GM23338 (cell line): ENCODE measurements around the gene RNF175. TPM values are rescaled to one million over a fixed set of nuclear protein-coding genes. Genes with fewer than 3 reads are reported as not detected.

ENCODE experiments used
- ATAC-seq: fragments of 200-7000 bp; cut with Tn5 transposase; 3 replicates; pipeline ENCODE4 v1.9.1; 2020
- DNase-seq: peaks from one replicate; pipeline ENCODE4 v3.0.0-alpha.2; 2015; ENCODE audit warnings: low spot score
- H2AFZ ChIP-seq: fragments of 200-600 bp; sonication (generic); 2 replicates; pipeline ENCODE4 v1.8.0; 2016; ENCODE audit warnings: antibody characterized with exemption, mild to moderate bottlenecking, moderate library complexity
- H3F3A ChIP-seq: fragments of 200-600 bp; sonication (generic); replicated peaks from 2 replicates; pipeline ENCODE4 v1.8.0; 2017; ENCODE audit warnings: antibody characterized with exemption, mixed run types, low read depth
- H3K27ac ChIP-seq: fragments of 200-600 bp; sonication (generic); 2 replicates; pipeline ENCODE4 v1.6.1; 2016; ENCODE audit warnings: low read depth
- H3K27me3 ChIP-seq: fragments of 200-600 bp; sonication (generic); 2 replicates; pipeline ENCODE4 v1.8.0; 2016; ENCODE audit warnings: mild to moderate bottlenecking, mixed run types, moderate library complexity; ENCODE audit not compliant: insufficient read depth
- H3K36me3 ChIP-seq: fragments of 200-600 bp; sonication (generic); 2 replicates; pipeline ENCODE4 v1.8.0; 2016; ENCODE audit warnings: mild to moderate bottlenecking; ENCODE audit not compliant: insufficient read depth
- H3K4me1 ChIP-seq: fragments of 200-600 bp; sonication (generic); 2 replicates; pipeline ENCODE4 v1.8.0; 2016; ENCODE audit warnings: mild to moderate bottlenecking, moderate library complexity; ENCODE audit not compliant: insufficient read depth
- H3K4me2 ChIP-seq: fragments of 200-600 bp; sonication (generic); 2 replicates; pipeline ENCODE4 v1.7.1; 2017; ENCODE audit warnings: mixed run types
- H3K4me3 ChIP-seq: fragments of 200-600 bp; sonication (generic); 2 replicates; pipeline ENCODE4 v1.6.1; 2016; ENCODE audit warnings: mixed run types
- H3K79me2 ChIP-seq: fragments of 200-600 bp; sonication (generic); replicated peaks from 2 replicates; pipeline ENCODE4 v1.8.0; 2017; ENCODE audit warnings: mild to moderate bottlenecking; ENCODE audit not compliant: insufficient read depth
- H3K9me2 ChIP-seq: fragments of 200-600 bp; sonication (generic); 2 replicates; pipeline ENCODE4 v1.8.0; 2017; ENCODE audit not compliant: insufficient read depth
- H4K20me1 ChIP-seq: fragments of 200-600 bp; sonication (generic); replicated peaks from 2 replicates; pipeline ENCODE4 v1.8.0; 2017; ENCODE audit warnings: mild to moderate bottlenecking; ENCODE audit not compliant: insufficient read depth
- H3K27ac Mint-ChIP-seq: 2 replicates; pipeline ENCODE4 v1.8.0; 2020; ENCODE audit warnings: inconsistent platforms, mild to moderate bottlenecking, moderate library complexity, mixed read lengths
- H3K27me3 Mint-ChIP-seq: 3 replicates; pipeline ENCODE4 v1.8.0; 2022; ENCODE audit warnings: low read depth, mild to moderate bottlenecking, moderate library complexity, mixed read lengths, inconsistent platforms; ENCODE audit not compliant: insufficient read depth, poor library complexity
- H3K36me3 Mint-ChIP-seq: 3 replicates; pipeline ENCODE4 v1.8.0; 2021; ENCODE audit warnings: low read depth, mild to moderate bottlenecking, inconsistent platforms, moderate library complexity, mixed read lengths
- H3K4me1 Mint-ChIP-seq: 3 replicates; pipeline ENCODE4 v1.8.0; 2020; ENCODE audit warnings: mild to moderate bottlenecking, inconsistent platforms, mixed read lengths
- H3K4me3 Mint-ChIP-seq: 3 replicates; pipeline ENCODE4 v1.8.0; 2021; ENCODE audit warnings: moderate library complexity, mild to moderate bottlenecking, inconsistent platforms, mixed read lengths
- H3K9me3 Mint-ChIP-seq: 3 replicates; pipeline ENCODE4 v1.8.0; 2020; ENCODE audit warnings: moderate library complexity, mild to moderate bottlenecking, inconsistent platforms, mixed read lengths
- CREB1 ChIP-seq: fragments of 250-450 bp; sonication (Bioruptor Pico); IDR thresholded peaks from 2 replicates; pipeline ENCODE4 v1.5.0; 2020; ENCODE audit warnings: low read depth, mild to moderate bottlenecking, moderate library complexity
- EZH2 ChIP-seq: fragments of 200-600 bp; sonication (generic); IDR thresholded peaks from one replicate; pipeline ENCODE4 v1.8.0; 2017; ENCODE audit warnings: antibody characterized with exemption, mild to moderate bottlenecking, low read depth; ENCODE audit not compliant: unreplicated experiment
- JUNB ChIP-seq: IDR thresholded peaks from one replicate; pipeline ENCODE4 v1.6.1; 2016; ENCODE audit warnings: antibody characterized with exemption; ENCODE audit not compliant: unreplicated experiment
- NANOG ChIP-seq: IDR thresholded peaks from 2 replicates; pipeline ENCODE4 v1.6.1; 2016; ENCODE audit warnings: antibody characterized with exemption, borderline replicate concordance
- ZNF114 ChIP-seq: fragments of 250-450 bp; sonication (Bioruptor Pico); IDR thresholded peaks from 2 replicates; pipeline ENCODE4 v1.5.0; 2020; ENCODE audit warnings: mild to moderate bottlenecking, moderate library complexity
- polyA plus RNA-seq: library from polyadenylated mRNA; unstranded; fragments of >200 nt; fragmentation: Nextera tagmentation; extraction: Ambion mirVana; gene quantifications from 2 replicates; pipeline ENCODE4 v1.2.1, GENCODE V29; 2016
- total RNA-seq: library from RNA; depleted of rRNA; stranded (reverse); fragments of >200 nt; shearing (Covaris generic); gene quantifications from 2 replicates; pipeline ENCODE4 v1.2.3, GENCODE V29; 2014
- TF ChIP-seq, protein P1 (sequence below), 2 experiments: fragments of 200-600 bp in 1 of 2; sonication (generic) in 1 of 2; conservative IDR thresholded peaks; 2 replicates each; pipeline versions ENCODE4 v1.5.1 to v1.6.1; 2016 to 2017; ENCODE audit warnings: antibody characterized with exemption in 2 of 2, low read depth in 2 of 2, mild to moderate bottlenecking in 2 of 2, moderate library complexity in 1 of 2
- TF ChIP-seq, protein P2 (sequence below): IDR thresholded peaks from 2 replicates; pipeline ENCODE4 v1.6.1; 2016; ENCODE audit warnings: antibody characterized with exemption
- TF ChIP-seq, protein P3 (sequence below): IDR thresholded peaks from one replicate; pipeline ENCODE4 v1.6.1; 2018; ENCODE audit warnings: antibody characterized with exemption; ENCODE audit not compliant: unreplicated experiment
- TF ChIP-seq, protein P4 (sequence below): fragments of 250-450 bp; sonication (Bioruptor Pico); IDR thresholded peaks from 2 replicates; pipeline ENCODE4 v1.5.0; 2020; ENCODE audit warnings: mild to moderate bottlenecking, moderate library complexity

Gene RNF175
- total and polyA plus RNA-seq, 2 experiments from 2014 or later, result 4.7 to 4.8 TPM

DNA sequence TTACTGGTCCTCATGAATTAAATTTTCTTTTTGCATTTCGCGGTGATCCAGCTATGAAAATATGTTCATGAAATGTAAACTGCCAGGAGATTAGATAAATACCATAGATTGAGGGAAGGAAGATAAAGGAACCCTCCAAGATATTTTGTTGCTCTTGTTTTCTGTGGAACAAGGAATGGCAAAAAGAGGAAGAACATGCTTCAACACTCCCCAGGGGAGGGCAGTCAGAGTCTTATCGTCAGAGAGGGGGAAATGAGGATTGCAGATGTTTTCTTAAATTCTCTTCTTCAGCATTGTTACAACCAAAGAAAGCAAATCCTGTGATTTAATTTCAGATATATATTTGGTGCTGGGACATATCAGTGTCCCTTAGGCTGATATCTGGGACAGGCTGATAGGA is 38.6 kb upstream of the RNF175 start:
- Mint-ChIP-seq H3K4me1 (peaks cover 26% of the 10 kb centered on the region), H3K27me3 (peaks cover 3% of the 10 kb centered on the region), H3K9me3 (no peaks in the 10 kb centered on the region), H3K27ac (no peak overlapping the region), H3K4me3 (no peak overlapping the region), H3K36me3 (no peaks in the 10 kb centered on the region)
- no peaks in the 10 kb centered on the region for H3K79me2 ChIP-seq
- H3K4me1 ChIP-seq, result peaks cover 16% of the 10 kb centered on the region; the same call in 1 of the 2 replicates
- no peak overlapping the region for H3K4me3 ChIP-seq
- no peak overlapping the region for H3K4me2 ChIP-seq
- H3K9me2 ChIP-seq, result no peaks in the 10 kb centered on the region
- DNase-seq (no peak), ATAC-seq (no peak)
- no peak overlapping the region for H2AFZ ChIP-seq
- no peaks in the 10 kb centered on the region for H3K27me3 ChIP-seq
- H3K27ac ChIP-seq, result no peak overlapping the region
- TF ChIP-seq, protein P1, sequence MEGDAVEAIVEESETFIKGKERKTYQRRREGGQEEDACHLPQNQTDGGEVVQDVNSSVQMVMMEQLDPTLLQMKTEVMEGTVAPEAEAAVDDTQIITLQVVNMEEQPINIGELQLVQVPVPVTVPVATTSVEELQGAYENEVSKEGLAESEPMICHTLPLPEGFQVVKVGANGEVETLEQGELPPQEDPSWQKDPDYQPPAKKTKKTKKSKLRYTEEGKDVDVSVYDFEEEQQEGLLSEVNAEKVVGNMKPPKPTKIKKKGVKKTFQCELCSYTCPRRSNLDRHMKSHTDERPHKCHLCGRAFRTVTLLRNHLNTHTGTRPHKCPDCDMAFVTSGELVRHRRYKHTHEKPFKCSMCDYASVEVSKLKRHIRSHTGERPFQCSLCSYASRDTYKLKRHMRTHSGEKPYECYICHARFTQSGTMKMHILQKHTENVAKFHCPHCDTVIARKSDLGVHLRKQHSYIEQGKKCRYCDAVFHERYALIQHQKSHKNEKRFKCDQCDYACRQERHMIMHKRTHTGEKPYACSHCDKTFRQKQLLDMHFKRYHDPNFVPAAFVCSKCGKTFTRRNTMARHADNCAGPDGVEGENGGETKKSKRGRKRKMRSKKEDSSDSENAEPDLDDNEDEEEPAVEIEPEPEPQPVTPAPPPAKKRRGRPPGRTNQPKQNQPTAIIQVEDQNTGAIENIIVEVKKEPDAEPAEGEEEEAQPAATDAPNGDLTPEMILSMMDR (conservative IDR thresholded peaks at IDR 0.05; ENCODE audit: low read depth in 2 of 2), result peak in 1 of 2 experiments; percentile 37; a peak in 2 of 4 replicates
- no peak for TF ChIP-seq NANOG
- H3F3A ChIP-seq, result no peaks in the 10 kb centered on the region
- no peaks in the 10 kb centered on the region for H4K20me1 ChIP-seq
- no peaks in the 10 kb centered on the region for H3K36me3 ChIP-seq

DNA sequence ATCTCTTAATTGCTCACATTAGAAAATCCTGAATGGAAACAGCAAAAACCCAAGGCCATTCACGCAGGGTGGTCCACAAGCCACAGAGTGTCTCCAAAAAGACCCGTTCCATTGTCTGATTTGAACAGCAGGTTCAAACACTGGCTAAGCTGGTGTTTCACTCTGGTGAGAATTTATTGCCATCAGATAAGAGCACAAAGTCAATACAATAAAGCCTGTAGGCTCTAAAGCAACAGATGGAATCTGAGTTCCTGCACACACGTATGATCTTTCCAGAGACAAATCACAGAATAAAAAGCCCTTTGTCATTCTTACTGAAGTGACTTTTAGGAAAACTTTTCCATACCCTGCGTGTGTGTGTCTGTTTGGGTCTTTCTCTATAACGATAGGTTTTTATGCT is 34.2 kb upstream of the RNF175 start:
- peaks cover 28% of the 10 kb centered on the region for H3K4me1 ChIP-seq
- H3K4me2 ChIP-seq, result 0 out of 2 replicates have a peak overlapping the region, but pooled peaks have one; percentile 79
- Mint-ChIP-seq H3K27me3 (peaks cover 32% of the 10 kb centered on the region), H3K4me3 (peak overlapping the region; percentile 99; the same call in 1 of the 3 replicates), H3K36me3 (no peaks in the 10 kb centered on the region), H3K4me1 (peaks cover 43% of the 10 kb centered on the region), H3K9me3 (no peaks in the 10 kb centered on the region), H3K27ac (no peak overlapping the region)
- no peaks in the 10 kb centered on the region for H4K20me1 ChIP-seq
- no peak overlapping the region for H2AFZ ChIP-seq
- H3K4me3 ChIP-seq, result no peak overlapping the region
- no peaks in the 10 kb centered on the region for H3K79me2 ChIP-seq
- DNase-seq (no peak), ATAC-seq (no peak)
- no peaks in the 10 kb centered on the region for H3K9me2 ChIP-seq
- peaks cover 16% of the 10 kb centered on the region; the same call in 1 of the 2 replicates for H3F3A ChIP-seq
- H3K27me3 ChIP-seq, result peaks cover 8% of the 10 kb centered on the region
- H3K27ac ChIP-seq, result no peak overlapping the region
- H3K36me3 ChIP-seq, result no peaks in the 10 kb centered on the region
- TF ChIP-seq EZH2 (no peak), CREB1 (no peak), JUNB (no peak), ZNF114 (CRISPR knock-in tag) (no peak)
- TF ChIP-seq, protein P2, sequence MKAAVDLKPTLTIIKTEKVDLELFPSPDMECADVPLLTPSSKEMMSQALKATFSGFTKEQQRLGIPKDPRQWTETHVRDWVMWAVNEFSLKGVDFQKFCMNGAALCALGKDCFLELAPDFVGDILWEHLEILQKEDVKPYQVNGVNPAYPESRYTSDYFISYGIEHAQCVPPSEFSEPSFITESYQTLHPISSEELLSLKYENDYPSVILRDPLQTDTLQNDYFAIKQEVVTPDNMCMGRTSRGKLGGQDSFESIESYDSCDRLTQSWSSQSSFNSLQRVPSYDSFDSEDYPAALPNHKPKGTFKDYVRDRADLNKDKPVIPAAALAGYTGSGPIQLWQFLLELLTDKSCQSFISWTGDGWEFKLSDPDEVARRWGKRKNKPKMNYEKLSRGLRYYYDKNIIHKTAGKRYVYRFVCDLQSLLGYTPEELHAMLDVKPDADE, result no peak
- TF ChIP-seq, protein P3, sequence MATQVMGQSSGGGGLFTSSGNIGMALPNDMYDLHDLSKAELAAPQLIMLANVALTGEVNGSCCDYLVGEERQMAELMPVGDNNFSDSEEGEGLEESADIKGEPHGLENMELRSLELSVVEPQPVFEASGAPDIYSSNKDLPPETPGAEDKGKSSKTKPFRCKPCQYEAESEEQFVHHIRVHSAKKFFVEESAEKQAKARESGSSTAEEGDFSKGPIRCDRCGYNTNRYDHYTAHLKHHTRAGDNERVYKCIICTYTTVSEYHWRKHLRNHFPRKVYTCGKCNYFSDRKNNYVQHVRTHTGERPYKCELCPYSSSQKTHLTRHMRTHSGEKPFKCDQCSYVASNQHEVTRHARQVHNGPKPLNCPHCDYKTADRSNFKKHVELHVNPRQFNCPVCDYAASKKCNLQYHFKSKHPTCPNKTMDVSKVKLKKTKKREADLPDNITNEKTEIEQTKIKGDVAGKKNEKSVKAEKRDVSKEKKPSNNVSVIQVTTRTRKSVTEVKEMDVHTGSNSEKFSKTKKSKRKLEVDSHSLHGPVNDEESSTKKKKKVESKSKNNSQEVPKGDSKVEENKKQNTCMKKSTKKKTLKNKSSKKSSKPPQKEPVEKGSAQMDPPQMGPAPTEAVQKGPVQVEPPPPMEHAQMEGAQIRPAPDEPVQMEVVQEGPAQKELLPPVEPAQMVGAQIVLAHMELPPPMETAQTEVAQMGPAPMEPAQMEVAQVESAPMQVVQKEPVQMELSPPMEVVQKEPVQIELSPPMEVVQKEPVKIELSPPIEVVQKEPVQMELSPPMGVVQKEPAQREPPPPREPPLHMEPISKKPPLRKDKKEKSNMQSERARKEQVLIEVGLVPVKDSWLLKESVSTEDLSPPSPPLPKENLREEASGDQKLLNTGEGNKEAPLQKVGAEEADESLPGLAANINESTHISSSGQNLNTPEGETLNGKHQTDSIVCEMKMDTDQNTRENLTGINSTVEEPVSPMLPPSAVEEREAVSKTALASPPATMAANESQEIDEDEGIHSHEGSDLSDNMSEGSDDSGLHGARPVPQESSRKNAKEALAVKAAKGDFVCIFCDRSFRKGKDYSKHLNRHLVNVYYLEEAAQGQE, result no peak
- TF ChIP-seq, protein P4, sequence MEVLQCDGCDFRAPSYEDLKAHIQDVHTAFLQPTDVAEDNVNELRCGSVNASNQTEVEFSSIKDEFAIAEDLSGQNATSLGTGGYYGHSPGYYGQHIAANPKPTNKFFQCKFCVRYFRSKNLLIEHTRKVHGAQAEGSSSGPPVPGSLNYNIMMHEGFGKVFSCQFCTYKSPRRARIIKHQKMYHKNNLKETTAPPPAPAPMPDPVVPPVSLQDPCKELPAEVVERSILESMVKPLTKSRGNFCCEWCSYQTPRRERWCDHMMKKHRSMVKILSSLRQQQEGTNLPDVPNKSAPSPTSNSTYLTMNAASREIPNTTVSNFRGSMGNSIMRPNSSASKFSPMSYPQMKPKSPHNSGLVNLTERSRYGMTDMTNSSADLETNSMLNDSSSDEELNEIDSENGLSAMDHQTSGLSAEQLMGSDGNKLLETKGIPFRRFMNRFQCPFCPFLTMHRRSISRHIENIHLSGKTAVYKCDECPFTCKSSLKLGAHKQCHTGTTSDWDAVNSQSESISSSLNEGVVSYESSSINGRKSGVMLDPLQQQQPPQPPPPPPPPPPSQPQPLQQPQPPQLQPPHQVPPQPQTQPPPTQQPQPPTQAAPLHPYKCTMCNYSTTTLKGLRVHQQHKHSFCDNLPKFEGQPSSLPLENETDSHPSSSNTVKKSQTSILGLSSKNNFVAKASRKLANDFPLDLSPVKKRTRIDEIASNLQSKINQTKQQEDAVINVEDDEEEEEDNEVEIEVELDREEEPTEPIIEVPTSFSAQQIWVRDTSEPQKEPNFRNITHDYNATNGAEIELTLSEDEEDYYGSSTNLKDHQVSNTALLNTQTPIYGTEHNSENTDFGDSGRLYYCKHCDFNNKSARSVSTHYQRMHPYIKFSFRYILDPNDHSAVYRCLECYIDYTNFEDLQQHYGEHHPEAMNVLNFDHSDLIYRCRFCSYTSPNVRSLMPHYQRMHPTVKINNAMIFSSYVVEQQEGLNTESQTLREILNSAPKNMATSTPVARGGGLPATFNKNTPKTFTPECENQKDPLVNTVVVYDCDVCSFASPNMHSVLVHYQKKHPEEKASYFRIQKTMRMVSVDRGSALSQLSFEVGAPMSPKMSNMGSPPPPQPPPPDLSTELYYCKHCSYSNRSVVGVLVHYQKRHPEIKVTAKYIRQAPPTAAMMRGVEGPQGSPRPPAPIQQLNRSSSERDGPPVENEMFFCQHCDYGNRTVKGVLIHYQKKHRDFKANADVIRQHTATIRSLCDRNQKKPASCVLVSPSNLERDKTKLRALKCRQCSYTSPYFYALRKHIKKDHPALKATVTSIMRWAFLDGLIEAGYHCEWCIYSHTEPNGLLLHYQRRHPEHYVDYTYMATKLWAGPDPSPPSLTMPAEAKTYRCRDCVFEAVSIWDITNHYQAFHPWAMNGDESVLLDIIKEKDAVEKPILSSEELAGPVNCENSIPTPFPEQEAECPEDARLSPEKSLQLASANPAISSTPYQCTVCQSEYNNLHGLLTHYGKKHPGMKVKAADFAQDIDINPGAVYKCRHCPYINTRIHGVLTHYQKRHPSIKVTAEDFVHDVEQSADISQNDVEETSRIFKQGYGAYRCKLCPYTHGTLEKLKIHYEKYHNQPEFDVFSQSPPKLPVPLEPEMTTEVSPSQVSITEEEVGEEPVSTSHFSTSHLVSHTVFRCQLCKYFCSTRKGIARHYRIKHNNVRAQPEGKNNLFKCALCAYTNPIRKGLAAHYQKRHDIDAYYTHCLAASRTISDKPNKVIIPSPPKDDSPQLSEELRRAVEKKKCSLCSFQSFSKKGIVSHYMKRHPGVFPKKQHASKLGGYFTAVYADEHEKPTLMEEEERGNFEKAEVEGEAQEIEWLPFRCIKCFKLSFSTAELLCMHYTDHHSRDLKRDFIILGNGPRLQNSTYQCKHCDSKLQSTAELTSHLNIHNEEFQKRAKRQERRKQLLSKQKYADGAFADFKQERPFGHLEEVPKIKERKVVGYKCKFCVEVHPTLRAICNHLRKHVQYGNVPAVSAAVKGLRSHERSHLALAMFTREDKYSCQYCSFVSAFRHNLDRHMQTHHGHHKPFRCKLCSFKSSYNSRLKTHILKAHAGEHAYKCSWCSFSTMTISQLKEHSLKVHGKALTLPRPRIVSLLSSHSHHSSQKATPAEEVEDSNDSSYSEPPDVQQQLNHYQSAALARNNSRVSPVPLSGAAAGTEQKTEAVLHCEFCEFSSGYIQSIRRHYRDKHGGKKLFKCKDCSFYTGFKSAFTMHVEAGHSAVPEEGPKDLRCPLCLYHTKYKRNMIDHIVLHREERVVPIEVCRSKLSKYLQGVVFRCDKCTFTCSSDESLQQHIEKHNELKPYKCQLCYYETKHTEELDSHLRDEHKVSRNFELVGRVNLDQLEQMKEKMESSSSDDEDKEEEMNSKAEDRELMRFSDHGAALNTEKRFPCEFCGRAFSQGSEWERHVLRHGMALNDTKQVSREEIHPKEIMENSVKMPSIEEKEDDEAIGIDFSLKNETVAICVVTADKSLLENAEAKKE, result no peak
